Epithelial cell of prostate (primary cell): ENCODE data around the gene SNX6.
"Not testable (repeated sequence)": the region's sequence is repeated elsewhere in the genome, so short reads cannot be mapped to it uniquely, and the experiment has no call there.

ENCODE experiments used
- DNase-seq: peaks from one replicate; pipeline ENCODE4 v3.0.0-alpha.2; 2011; ENCODE audit warnings: low read depth, low spot score
- H3K27ac ChIP-seq: fragments of 450-650 bp; 2 replicates; pipeline ENCODE4 v1.5.1; 2017; ENCODE audit warnings: mild to moderate bottlenecking

SNX6 gene

GRCh38 chr14:34580381-34580780 is 49.6 kb downstream of the SNX6 start:
- H3K27ac ChIP-seq: no peak overlapping the region
- DNase-seq: no peak

DNA sequence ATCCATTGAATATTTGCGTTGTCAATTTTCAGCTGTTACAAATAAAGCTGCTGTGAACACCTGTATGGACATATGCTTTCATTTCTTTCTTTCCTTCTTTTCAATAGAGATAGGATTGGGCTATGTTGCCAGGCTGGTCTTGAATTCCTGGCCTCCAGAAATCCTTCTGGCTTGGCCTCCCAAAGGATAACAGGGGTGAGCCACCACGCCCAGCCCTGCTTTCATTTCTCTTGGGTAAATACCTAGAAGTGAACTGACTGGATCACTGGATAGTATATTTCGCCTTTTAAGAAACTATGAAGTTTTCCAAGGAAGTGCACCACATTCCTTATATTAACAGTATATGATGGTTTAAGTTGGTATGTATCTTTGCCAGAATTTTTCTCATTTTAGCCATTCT is 58.2 kb downstream of the SNX6 start:
- DNase-seq: no peak
- H3K27ac ChIP-seq: no peak overlapping the region

GRCh38 chr14:34569750-34570149 is 60.2 kb downstream of the SNX6 start:
- DNase-seq: no peak
- H3K27ac ChIP-seq: no peak overlapping the region

DNA sequence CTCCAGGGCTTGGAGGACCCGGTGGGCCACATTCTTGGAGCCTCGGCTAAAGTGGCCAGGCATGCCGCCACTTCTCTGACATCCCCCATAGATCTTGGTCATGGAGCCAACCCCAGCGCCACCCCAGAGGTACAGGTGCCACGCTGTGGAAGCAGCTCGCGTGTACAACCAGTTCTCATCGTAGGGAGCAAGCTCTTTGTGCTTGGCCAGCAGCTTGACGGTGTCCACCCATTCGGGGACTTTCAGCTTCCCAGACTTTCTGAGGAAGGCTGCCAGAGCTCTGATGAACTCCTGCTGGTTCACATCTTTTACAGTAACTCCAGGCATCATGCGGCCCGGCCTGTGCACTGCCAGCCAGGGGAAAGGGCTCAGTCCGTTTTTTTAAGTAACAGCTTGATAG is 61.1 kb downstream of the SNX6 start:
- no peak for DNase-seq
- no peak overlapping the region for H3K27ac ChIP-seq

DNA sequence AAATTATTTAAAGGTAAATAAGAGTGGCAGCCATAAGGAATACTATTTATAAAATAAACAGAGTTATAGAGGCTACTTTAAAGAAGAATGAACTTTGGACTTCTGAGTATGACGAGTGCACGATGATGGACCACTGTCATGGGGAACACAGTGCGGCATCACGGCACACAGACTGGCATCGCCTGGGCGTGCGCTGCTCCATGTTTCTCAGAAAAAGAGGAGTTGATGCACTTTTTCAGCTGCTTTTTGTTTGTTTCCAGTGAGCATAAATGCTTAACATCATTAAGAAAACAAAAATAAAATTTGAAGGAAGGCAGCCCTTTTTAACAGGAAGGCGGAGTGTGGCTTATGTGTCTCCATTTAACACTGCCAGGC is 67.2 kb downstream of the SNX6 start:
- no peak overlapping the region for H3K27ac ChIP-seq
- no peak for DNase-seq

DNA sequence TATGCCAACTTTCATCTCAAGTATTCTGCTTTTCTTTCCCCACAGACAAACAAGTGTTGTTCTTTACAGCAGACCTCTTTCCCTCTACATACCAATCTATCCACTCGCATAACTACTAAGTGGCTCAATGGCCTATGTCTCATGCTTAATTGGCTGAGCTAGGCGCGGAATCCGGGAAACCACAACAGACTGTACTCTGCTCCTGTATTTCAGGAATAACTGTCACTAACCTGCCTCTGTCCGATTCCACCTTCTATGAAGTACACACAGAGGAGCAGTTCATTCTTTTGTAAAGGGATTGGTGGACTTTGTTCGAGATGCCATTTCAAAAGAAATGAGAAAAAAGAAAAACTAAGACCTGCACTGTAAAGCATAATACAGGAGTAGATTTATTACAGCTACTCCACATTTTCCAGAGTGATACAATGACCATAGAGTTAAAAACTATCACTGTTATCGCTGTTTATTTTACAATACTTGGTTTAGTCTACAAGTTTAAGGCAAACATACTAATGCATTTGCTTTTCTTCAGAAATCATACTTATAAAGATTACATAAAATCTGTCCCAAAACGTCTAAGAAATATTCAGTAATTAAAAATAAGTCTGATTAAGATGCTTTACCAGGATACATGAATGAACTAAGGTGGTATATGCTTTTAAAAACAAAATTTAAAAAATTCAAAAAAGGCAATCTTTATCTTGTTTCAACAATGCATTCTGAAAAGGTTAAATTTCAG is 67.7 kb downstream of the SNX6 start:
- not testable (repeated sequence) for DNase-seq, H3K27ac ChIP-seq

DNA sequence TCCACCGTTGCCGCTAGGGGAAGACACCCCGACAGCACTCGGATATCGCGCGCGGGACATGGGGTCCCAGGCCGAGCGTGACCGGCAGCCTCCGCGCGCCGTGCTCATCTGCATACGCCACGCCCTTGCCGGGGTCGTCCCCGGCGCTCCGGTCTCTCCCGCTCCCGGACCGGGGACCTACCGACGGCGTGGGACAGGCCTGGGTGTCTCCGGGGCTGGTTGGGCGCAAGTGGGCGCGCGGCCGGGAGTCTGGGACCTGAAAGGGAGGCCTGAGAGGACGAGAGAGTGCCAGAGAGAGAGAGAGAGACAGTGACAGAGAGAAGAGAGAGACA is 73.5 kb downstream of the SNX6 start:
- not testable (repeated sequence) for DNase-seq, H3K27ac ChIP-seq

DNA sequence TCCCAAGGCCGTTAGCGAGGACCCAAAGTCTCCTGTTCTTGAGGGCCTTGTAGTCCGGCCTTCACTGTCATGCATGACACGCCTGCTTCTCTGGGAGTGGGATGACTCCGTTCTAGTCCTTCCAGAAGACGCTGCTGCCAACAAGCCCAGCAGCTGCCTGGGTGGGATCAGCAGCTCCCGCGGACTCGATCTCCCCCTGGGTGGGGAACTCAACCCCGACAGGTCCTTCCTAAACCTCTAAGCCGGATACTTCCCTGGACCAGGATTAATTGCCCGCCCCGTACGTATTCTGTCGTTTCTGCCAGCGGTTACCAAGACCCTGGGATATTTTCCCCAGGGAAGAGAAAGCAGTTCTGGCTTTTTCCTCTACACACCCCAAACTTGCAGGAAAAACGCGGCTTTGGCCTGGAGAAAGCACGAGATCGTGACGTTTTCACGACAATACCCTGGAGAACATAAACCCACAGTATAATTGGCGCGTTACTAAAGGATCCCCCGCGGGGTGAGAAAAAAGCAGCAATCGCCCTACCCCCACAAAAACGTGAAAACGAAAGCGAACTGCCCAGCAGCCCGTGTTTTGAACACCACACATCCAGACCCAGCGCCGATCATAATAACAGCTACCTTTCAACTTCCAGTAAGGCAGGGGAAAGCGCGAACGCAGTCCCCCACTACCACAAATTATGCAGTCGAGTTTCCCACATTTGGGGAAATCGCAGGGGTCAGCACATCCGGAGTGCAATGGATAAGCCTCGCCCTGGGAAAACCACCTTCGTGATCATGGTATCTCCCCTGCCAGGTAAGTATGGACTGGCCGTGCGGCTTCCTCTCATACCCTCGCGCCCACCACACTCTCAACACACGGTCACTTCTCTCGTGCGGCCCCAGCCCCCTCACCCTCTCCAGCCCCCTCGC is 74.1 kb downstream of the SNX6 start:
- not testable (repeated sequence) for H3K27ac ChIP-seq, DNase-seq

DNA sequence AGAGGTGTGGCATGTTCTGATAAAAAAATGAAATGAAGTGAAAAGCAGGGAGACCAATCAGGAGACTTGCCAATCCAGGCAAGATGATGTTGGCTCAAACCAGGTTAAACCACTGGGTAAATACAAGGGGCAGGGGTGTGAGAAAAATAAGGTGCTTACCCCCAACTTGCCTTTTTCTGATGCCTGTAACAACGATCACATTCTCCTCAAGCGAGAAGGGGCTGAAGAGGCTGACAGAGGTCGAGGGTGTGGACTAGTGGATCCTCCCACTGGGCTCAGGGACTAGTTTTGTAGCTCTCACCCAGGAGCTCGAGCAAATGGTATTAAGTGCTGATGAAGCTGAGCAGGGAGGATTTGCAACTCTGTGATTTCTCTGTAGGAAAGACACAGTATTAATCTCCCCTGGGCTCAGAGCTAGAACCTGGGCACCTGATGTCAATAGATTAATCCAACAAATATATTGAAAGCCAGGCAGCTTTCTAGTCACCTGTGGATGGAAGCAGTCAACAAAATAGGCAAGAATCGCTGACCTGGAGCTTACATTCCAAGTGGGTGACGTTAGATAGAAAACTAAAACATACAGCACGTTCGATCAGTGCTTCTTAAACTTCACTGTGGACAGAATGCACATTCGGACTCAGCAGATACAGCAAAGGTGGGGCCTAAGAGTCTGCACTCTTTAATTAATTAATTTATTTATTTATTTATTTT is 75.3 kb downstream of the SNX6 start:
- peak overlapping the region; percentile 23 for H3K27ac ChIP-seq

GRCh38 chr14:34549276-34549966 is 80.5 kb downstream of the SNX6 start:
- H3K27ac ChIP-seq, DNase-seq: not testable (repeated sequence)

More for the DNA sequence above, 75.3 kb downstream of the SNX6 start:
- DNase-seq: peak; percentile 37

DNA sequence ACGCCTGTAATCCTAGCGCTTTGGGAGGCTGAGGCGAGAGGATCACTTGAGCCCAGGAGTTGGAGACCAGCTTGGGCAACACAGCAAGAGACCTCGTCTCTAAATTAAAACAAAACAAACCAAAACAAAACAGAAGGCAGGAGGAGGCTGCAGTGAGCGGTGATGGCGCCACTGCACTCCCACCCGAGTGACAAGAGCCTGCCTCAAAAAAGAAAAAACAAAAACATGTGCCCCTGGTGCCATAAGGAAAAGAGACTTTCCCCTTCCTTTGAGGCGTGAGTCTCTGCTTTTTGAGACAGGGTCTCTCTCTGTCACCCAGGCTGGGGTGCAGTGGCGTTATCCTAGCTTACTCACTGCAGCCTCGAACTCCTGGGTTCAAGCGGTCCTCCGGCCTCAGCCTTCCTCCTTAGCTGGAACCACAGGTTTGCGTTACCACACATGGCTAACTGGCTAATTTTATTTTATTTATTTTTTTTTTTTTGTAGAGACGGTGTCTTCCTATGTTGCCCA is 81.4 kb downstream of the SNX6 start:
- no peak overlapping the region for H3K27ac ChIP-seq
- no peak for DNase-seq

DNA sequence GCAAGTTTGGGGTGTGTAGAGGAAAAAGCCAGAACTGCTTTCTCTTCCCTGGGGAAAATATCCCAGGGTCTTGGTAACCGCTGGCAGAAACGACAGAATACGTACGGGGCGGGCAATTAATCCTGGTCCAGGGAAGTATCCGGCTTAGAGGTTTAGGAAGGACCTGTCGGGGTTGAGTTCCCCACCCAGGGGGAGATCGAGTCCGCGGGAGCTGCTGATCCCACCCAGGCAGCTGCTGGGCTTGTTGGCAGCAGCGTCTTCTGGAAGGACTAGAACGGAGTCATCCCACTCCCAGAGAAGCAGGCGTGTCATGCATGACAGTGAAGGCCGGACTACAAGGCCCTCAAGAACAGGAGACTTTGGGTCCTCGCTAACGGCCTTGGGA is 82.8 kb downstream of the SNX6 start:
- H3K27ac ChIP-seq, DNase-seq: not testable (repeated sequence)

DNA sequence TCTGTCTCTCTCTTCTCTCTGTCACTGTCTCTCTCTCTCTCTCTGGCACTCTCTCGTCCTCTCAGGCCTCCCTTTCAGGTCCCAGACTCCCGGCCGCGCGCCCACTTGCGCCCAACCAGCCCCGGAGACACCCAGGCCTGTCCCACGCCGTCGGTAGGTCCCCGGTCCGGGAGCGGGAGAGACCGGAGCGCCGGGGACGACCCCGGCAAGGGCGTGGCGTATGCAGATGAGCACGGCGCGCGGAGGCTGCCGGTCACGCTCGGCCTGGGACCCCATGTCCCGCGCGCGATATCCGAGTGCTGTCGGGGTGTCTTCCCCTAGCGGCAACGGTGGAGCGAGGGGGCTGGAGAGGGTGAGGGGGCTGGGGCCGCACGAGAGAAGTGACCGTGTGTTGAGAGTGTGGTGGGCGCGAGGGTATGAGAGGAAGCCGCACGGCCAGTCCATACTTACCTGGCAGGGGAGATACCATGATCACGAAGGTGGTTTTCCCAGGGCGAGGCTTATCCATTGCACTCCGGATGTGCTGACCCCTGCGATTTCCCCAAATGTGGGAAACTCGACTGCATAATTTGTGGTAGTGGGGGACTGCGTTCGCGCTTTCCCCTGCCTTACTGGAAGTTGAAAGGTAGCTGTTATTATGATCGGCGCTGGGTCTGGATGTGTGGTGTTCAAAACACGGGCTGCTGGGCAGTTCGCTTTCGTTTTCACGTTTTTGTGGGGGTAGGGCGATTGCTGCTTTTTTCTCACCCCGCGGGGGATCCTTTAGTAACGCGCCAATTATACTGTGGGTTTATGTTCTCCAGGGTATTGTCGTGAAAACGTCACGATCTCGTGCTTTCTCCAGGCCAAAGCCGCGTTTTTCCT is 83.4 kb downstream of the SNX6 start:
- not testable (repeated sequence) for DNase-seq

DNA sequence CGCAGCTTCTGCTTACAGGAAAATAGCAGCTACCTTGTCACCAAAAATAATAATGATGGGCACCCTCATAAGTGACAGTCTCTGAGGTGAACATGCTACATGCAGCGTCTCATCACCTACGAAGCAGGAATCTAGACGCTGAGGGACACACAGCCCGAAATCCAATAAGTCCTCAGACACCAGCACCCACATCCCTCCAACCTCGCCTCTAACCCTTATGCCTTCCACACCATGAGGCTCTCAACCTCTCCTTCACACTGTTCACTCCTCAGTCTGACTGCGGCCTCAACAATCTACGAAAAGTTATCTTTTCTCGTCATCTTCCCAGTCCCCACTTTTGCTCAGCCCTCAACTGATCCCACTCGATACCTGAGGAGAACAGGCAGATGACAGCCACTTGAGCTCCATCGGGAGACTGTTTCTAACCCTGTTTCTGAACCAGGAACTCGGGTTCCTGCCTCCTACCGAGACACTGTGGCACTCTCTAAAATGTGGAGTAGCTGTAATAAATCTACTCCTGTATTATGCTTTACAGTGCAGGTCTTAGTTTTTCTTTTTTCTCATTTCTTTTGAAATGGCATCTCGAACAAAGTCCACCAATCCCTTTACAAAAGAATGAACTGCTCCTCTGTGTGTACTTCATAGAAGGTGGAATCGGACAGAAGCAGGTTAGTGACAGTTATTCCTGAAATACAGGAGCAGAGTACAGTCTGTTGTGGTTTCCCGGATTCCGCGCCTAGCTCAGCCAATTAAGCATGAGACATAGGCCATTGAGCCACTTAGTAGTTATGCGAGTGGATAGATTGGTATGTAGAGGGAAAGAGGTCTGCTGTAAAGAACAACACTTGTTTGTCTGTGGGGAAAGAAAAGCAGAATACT is 89.5 kb downstream of the SNX6 start:
- not testable (repeated sequence) for DNase-seq
- H3K27ac ChIP-seq: peak overlapping the region; percentile 65

More for the DNA sequence above, 83.4 kb downstream of the SNX6 start:
- H3K27ac ChIP-seq: not testable (repeated sequence)

GRCh38 chr14:34539407-34540180 is 90.4 kb downstream of the SNX6 start, which contains the start of gene EAPP:
TSS of gene EAPP (minus strand) at chr14:34539701. CDS start at chr14:34539628, 73 bp downstream.
- peak; percentile 91 for DNase-seq
- peak within 1 kb of the TSS; percentile 65 for H3K27ac ChIP-seq

GRCh38 chr14:34538871-34539406 is 91.0 kb downstream of the SNX6 start:
- H3K27ac ChIP-seq: peak overlapping the region; percentile 65
- no peak for DNase-seq

GRCh38 chr14:34538096-34538495 is 91.9 kb downstream of the SNX6 start:
- DNase-seq, H3K27ac ChIP-seq: not testable (repeated sequence)
